GM18907 (cell line): ENCODE measurements around the gene DDC.
"Not testable (repeated sequence)": the region's sequence is repeated elsewhere in the genome, so short reads cannot be mapped to it uniquely, and the experiment has no call there.

Experiments
- ATAC-seq: cut with Tn5 transposase; IDR thresholded peaks from one replicate; pipeline ENCODE4 v1.9.1; 2021; ENCODE audit warnings: mild to moderate bottlenecking, moderate library complexity; ENCODE audit not compliant: unreplicated experiment

Gene DDC

DNA sequence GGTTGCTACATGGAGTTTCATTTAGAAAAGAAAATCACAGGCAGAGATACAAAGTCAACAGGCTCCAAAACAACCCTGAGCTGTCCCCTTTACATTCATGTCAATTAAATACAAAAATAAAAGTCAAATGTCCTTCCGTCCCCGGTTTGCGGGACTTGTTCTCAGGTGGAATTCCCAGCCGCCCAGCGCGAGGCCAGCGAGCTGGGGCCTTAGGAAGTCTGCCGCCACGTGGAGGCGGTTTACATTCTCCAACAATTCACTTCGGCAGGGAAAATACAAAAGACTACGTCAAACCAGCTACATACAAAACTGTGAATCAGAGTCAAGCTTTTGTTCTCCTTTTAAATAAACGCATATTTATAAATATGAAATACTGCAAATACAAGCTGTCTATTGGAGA, 25.3 kb upstream of the DDC start:
- no peak for ATAC-seq

DNA sequence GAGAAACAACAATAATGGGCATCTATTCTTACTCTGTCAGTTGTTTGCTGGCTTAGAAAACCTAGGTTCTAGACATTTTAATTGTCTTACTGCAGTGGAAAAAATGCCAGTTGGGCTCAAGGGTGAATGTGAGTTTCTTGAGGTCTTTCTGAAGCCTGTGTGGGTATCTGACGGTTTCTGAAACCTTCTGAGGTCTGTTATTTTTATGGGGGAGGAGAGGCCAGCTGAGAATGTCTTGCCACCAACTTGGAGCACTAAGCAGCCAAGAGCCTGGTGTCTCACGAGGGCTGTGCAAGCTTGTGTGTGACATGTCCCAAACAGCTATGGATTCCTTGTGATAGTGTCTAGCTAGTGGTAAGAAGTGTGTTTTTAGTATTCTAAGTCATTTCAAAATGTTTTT, 24.2 kb upstream of the DDC start:
- ATAC-seq, result peak; percentile 34

DNA sequence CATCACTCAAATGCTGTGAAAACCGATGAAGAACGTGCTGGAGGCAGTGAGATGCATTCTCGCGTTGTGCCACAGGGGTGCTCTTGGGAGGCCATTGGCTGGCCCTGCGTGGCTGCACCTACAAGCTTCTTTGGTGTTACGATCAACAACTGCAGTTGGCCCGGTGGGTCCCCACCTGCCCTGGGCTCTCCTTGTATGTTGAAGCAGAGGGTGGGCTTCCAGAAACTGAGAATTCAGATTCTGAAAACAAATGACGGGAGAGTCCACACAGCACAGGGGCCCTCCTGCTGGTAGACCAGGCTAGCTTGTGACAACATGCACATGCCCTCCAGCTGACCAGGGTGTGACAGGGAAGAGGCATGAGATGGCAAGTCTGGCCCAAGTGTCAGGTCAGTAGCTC, 23.7 kb upstream of the DDC start:
- no peak for ATAC-seq

DNA sequence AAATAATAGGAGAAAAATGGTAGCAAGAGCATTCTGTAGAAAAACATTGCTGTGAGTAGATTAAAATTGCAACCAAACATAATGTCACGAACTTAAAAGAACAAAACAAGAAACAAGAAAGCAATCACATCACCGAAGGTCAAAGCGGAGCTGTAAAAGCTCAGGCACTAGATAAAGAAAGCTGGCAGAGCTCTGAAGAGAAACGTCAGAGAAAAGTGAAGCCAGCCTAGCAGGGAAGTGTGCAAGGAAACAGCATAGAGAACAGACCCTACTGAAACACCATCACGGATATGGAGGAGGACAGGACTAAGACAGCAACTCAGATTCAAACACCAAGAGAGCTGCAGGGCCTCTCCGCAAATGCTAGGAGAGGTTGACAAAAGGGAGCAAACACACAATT, 22.5 kb upstream of the DDC start:
- no peak for ATAC-seq

- ATAC-seq, result no peak
Measured at GRCh38 chr7:50584793-50585408, 19.7 kb upstream of the DDC start.

DNA sequence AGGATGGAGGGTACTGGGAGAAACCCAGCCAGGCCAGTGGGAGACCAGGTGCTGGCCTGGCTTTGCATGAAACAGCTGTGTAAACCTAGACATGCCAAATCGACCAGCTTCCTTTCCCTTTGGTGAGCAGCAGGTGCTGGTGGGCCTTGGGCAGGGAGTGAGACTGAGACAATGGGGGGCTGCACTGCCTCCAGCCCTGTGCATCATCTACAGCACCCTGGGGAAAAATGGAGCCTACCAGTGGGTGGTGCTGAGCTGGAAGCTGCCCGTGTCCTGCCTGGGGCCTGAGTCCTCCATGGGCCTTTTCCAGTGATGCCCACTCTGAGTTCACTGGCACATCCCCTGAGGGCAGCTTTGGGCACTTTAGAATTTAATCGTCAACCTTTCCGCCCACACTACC, 19.2 kb upstream of the DDC start:
- ATAC-seq, result no peak

- ATAC-seq, result not testable (repeated sequence)
Measured at GRCh38 chr7:50583295-50583694, 18.1 kb upstream of the DDC start.

DNA sequence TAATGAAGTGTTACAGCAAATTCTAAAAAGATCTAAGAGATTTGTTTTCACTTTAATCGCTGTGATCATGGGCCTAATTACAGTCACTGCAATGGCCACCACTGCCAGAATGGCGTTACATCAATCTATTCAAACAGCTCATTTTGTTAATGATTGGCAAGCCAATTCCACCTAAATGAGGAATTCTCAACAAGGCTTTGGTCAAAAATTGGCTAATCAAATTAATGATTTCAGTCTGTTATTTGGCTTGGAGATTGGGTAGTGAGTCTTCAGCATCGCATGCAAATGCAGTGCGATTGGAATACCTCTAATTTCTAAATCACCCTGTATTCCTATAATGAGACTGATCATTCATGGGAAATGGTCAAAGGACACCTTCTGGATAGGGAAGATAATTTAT, 17.1 kb upstream of the DDC start:
- ATAC-seq, result not testable (repeated sequence)

- not testable (repeated sequence) for ATAC-seq
Measured at GRCh38 chr7:50580666-50581065, 15.5 kb upstream of the DDC start.

GRCh38 chr7:50580057-50580456, 14.9 kb upstream of the DDC start:
- ATAC-seq, result no peak

DNA sequence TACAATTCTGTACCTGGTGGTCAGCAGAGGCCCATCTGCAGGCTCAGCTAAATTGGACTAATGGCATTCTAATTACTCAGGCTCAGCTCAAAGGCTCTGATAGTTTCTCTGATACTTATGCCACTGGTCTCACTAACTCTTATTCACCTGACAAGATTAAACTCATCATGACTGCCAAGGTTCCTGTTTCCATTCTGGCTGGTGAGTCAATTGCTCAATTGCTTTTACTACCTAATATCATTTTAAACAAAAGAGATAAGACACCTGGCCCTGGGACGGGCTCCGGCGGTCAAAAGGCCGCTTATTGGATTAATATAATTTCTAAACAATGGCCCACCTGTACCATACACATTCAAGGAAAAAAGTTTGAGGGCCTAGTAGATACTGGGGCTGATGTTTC, 12.9 kb upstream of the DDC start:
- ATAC-seq, result not testable (repeated sequence)

- no peak for ATAC-seq
Measured at GRCh38 chr7:50577569-50577968, 12.4 kb upstream of the DDC start.

GRCh38 chr7:50576388-50576787, 11.2 kb upstream of the DDC start:
- ATAC-seq, result not testable (repeated sequence)

DNA sequence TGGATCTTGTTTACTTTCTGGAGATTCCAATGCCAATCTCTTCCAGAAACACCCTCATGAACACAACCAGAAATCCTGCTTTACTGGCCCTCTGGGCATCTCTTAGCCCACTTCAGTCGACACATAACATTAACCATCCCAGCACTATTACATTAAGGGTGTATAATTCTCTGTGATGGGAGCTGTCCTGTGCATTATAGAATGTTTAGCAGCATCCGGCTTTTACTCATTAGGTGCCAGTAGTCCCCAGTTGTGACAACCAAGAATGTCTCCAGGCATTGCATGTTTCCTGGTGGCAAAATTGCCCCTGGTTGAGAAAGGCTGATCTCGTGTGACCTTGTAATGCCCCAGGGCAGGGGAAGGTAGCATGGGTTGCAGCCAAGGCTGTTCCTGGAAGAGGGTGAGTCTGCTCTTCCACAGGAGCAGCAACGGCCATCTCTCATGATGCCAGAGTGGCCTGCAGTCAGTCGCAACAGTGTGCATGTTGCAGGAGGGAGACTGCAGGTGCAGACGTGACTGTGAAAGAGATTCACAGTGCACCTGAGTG, 2.6 kb upstream of the DDC start:
- ATAC-seq, result no peak

- ATAC-seq, result no peak
Measured at GRCh38 chr7:50565977-50566376, 772 bp upstream of the DDC start.

DNA sequence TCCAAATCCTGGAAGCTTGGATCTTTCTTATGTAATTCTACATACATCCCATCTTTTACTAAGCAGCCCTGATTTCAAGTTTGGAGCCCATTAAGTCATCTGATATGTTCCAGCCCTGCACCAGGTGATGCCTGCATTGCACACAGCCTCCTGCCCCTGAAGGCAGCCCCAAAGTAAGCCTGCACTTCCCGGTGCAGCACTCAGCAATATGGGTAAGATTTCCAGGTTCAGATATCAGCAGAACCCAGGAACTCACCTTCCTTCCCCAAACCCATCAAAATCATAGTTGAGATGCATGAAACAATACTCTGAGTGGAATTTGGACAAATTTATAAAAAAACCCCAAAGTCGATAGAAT, 333 bp upstream of the DDC start:
- ATAC-seq, result no peak

- ATAC-seq, result no peak
Measured at GRCh38 chr7:50564171-50564570, 1.0 kb downstream of the DDC start.

DNA sequence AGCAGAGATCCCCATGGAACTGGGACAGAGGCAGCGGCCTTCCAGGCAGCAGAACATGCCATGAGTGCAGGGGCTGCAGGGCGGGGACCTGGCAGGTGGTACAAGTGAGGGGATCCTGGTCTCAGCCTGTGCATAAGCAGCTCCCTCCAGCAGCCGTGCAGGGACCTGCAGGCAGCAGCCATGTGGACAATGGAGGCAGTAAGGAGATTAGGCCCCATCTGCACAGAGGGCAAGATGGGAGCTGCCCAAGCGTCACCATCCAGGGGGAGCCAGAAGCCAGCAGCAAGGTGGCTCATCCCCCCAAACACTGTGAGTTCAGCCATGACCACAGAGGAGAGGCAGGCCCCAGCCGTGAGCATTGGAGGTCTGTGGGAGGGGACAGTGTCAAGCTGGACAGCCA, 3.1 kb downstream of the DDC start:
- no peak for ATAC-seq

DNA sequence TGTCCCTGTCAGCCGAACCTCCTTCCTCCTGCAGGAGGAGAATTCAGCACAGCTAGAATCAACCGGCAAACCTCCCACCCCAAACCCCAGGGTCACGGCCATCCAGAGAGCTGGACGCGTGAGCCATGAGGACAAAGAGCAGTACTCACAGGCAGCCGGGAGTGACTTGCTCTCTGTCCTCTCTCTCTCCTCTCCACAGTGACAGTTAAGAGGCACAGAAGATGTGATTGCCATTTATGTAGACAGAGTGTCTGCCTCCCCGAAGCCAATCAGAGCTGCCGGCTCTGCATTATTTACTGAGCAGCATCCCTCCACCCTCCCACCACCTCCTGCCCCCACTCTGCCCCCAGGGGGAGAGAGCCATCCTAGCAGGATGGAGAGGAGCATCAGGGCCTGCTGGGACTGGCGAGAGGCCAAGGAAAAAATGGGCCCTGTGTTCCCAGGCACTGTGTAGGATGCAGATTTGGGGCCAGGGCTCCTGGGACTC, 4.3 kb downstream of the DDC start:
- ATAC-seq, result no peak

GRCh38 chr7:50559881-50560280, 5.3 kb downstream of the DDC start:
- no peak for ATAC-seq

- no peak for ATAC-seq
Measured at GRCh38 chr7:50558294-50559053, 6.7 kb downstream of the DDC start.

GRCh38 chr7:50557099-50557498, 8.1 kb downstream of the DDC start:
- no peak for ATAC-seq
